NCI-H82 treated with DMSO at 0.1 percent for 48 hours (cell line): Measurements from ENCODE around the gene IFITM2.

Source experiments
- DNase-seq: peaks from one replicate; lab custom pipeline; 2025; ENCODE audit not compliant: unreplicated experiment; lab: John Stamatoyannopoulos, UW

IFITM2 gene

DNA sequence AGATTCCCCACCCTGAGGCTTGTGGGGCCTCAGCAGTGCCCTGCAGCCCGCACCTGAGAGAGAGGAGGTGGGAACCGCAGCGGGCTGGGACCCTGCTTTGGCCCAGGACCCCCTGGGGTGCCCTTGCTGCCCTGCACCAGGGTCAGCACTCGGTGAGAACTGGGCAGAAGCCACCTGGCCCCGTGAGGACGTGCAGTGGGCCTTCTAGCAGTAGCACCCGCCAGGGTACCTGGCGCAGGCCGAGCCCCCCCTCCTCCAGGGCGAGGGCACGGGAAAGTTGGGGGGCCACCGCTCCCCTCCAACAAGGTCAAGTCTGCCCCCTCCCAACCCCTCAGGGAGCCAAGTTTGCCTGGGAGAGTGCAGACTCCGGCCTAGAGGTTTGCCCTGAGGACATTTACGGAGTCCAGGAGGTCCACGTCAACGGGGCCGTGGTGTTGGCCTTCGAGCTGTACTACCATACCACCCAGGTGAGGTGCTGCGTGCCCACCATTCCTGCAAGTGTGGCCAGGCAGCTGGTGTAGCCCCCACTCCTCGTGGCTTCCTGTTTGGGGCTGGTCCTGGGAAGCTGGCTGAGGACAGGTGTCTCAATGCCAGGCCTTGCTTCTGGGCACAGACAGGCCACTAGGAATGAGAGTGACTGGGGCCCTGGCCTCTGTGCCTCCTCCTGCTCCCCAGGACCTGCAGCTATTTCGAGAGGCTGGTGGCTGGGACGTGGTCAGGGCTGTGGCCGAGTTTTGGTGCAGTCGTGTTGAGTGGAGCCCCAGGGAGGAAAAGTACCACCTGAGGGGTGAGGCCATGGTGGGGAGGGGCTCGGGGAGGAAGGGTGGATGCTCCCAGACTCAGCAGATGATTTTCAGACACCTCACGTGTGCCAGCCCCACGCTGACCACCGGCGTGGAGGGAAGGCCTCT lies 15.2 kb upstream of the IFITM2 start:
- DNase-seq = no peak

DNA sequence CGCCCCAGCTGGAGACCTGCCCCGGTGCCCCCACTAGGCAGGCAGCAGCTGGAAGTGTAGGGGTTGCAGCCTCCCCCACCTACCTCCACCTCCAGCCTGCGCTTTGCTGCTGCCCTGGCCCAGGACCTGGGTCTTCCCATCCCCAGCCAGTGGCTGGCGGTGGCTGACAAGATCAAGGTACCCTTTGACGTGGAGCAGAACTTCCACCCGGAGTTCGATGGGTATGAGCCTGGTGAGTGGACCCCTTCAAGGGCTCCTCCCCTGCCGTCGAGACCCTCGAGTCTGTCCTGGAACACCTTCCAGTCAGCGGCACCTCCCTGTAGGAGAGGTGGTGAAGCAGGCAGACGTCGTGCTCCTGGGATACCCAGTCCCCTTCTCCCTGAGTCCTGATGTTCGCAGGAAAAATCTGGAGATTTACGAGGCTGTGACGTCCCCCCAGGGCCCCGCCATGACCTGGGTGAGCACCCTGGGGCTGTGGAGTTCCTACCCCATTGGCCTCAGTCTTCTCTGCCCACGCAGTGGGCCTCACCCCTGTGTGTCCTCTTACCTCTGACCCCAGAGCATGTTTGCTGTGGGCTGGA lies 14.3 kb upstream of the IFITM2 start:
- no peak for DNase-seq

DNA sequence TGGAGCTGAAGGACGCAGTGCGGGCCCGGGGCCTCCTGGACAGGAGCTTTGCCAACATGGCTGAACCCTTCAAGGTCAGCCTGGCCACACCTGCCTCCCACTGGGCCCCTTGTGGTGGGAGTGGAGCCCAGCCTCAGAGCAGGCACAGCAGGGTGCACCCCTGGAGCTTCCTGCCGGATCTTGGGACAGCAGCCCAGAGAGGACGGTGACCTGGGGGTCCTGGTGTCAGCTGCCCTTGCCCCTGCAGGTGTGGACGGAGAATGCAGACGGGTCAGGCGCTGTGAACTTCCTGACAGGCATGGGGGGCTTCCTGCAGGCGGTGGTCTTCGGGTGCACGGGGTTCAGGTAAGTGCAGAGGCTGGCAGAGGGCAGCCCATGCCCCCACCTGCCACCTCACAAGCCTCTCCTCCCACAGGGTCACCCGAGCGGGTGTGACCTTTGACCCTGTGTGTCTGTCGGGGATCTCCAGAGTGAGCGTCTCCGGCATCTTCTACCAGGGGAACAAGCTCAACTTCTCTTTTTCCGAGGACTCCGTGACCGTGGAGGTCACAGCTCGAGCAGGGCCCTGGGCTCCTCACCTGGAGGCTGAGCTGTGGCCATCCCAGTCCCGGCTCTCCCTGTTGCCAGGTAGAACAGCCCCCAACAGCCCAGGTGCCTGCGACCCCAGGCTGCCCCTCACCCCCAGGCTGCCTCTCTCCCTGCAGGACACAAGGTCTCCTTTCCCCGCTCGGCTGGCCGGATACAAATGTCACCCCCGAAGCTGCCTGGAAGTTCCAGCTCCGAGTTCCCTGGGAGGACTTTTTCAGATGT lies 13.6 kb upstream of the IFITM2 start:
- DNase-seq = no peak

DNA sequence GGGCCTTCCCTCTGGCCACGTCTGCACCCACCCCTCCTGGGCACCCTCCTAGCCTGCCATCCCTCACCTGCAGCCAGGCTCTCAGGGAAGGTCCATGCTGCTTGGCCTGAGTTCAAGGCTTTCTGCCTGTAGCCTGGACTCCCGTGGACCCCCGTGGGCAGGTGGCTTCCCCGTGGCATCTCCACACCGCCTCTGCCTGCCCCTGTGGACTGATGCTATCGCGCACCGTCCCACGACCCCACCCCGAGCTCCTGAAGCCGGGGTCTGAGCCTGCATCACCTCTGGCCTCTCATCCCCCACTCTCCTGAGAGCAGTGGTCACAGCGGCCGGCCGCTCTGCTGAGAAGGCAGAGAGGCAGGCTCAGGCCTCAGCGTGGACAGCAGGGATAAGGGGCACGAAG lies 12.8 kb upstream of the IFITM2 start:
- DNase-seq = no peak

DNA sequence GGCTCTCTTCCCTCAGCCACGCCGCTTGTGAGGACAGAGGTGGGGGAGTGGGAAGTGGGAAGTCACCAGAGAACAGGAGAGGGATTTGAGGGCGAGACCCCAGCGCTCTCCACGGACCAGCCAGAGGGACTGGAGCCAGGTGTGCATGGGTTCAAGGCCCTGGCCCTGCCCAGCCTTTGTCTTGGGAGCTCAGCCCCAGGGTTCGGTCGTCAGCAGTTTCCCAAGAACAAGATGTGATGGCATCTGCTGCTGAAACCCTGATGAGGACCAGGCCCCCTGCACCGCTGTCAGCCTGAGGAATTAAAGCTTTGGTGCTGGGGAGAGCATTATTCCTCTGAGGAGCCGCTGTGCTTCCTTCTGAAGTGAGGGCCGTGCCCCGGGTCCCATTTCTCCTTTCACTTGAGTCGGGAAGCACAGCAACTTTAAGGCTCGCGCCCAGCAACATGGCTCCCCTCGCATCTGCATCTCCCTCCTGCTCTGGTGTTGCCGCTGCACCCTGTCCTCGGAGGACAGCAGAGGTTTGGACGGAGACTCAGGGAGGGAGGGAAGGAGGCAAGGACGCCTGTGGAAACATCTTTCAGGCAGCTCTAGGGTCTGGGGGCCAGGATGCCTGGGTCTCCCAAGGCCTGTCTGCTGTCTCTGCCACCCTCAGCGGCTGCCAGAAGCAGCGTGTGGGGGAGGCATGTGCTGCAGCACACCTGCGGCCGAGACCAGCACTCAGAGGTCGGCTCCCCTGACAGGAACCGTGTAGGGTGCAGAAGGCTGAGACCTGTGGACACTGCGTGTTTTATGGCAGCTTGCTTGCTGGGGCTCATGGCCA lies 12.1 kb upstream of the IFITM2 start:
- DNase-seq = no peak

DNA sequence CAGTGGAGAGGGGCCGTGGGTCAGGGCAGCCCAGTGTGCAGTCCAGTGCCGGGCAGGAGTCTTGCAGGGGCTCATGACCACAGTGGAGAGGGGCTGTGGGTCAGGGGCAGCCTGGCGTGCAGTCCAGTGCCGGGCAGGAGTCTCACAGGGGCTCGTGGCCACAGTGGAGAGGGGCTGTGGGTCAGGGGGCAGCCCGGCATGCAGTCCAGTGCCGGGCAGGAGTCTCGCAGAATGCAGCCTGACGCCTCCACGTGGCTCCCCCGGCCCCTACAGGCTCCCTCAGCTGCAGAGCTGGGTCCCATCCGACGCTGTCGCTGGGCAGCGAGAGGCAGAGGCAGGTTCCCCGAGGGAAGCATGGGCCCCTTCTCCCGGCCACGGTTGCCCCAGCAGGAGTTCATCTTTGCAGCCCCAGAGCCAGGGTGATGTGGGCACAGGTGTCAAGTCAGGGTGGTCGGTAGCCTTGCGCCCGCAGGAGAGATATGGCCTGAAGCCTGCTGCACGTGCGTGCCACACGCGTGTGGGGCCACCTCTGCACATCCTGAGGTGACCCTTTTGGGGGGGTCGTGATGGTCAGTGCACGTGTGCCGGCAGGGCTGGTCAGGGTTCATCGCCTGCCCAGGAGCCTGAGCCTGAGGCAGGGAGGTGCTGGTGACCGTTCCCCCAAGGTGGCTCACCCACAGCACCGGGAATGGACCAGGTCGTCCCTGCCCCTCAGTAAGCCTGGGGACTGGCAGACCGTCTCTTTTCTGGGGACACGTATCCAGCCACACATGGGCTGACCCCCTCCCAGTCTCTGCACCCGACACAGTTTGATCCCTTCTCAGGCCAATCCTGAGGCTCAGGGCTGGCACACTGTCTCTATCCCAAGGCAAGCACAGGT lies 11.2 kb upstream of the IFITM2 start:
- DNase-seq = no peak

DNA sequence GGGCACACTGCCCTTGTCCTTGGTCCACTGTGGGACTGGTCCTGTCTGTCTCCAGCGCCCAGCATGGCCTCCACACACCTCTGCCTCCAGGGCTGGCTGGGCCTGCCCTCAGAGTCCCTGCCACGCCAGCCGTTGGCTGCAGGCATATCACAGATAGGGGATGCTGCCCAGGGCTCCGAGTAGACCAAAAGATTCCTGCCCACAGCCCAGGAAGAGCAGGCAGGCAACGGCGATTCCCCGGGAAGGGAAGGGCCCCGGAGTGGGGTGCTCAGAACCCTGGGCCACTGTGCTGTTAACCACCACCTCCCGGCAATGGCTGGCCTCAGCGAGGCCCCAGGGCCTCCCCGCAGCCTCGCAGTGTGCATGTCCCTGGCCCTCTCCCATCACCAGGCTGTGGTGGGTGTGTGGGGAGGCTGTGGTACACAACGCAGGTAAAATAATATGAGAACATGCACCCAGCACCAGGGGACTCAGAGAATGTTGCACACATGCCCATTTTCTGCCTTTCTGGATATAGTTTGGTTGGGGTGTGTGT lies 10.5 kb upstream of the IFITM2 start:
- DNase-seq = no peak

DNA sequence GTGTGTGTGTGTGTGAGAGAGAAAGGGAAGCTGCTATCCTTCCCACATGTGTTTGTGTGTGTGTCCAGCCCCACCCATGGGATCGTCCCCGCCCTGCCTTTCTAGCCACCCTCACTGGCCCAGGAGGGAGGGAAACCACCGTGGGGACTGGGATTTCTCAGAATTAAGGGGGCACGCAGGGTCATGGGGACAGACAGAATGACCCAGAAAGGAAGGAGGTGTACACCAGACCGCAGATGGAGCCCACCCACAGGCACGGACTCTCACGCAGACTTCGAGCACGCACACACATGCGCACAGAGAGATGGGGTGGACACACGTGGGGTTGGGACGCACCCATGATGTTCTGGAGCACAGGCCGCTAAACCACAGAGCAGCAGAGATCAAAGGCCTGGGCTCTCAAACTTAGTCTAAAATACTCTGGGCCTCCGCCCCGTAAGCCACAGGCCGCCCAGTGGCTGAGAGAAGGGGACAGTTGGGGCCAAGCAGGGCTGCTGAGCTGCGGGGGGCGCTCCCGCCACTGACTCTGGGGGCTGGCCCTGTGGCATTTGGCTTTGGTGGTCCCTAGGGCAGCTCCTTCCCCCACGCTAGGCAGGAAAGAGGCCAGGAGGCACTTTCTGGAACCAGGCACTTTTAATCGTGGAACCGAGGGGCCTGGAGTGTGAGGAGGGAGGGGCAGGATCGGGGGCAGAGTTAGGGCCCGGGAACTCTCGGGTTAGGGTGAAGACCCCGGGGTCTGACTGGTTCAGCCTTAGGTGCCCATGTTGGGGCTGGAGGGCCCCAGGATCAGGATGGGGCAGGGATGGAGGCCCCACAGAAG lies 9.8 kb upstream of the IFITM2 start:
- DNase-seq = no peak

DNA sequence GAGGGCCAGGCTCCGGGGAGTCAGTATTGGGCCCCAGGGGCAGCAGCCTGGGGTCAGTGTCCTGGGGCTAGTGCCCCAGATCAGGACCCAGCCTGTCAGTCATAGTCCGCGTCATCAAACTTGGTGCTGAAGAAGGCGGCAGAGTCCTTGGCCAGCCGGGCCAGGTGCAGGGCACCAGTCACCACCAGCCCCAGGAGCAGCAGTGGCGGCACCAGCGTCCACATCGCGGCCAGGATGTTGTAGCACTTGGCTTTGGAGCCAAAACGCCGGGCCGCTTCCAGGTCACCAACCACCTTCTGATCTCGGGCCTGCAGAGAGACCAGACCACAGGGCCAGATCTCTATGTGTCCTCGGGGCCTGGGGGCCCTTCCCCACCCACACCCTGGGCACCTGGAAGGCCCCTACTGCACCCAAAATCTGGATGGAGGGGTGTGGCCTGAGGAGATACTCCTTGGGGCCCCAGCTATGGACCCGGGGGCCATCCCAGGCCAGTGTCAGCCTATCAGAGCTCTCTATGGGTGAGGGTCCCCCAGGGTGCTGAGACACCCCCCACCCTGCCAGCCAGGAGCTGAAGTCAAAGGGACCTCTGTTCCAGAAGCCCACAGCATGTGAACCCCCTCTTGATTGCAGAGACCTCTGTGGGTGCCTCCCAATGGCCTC lies 9.1 kb upstream of the IFITM2 start:
- DNase-seq = no peak

DNA sequence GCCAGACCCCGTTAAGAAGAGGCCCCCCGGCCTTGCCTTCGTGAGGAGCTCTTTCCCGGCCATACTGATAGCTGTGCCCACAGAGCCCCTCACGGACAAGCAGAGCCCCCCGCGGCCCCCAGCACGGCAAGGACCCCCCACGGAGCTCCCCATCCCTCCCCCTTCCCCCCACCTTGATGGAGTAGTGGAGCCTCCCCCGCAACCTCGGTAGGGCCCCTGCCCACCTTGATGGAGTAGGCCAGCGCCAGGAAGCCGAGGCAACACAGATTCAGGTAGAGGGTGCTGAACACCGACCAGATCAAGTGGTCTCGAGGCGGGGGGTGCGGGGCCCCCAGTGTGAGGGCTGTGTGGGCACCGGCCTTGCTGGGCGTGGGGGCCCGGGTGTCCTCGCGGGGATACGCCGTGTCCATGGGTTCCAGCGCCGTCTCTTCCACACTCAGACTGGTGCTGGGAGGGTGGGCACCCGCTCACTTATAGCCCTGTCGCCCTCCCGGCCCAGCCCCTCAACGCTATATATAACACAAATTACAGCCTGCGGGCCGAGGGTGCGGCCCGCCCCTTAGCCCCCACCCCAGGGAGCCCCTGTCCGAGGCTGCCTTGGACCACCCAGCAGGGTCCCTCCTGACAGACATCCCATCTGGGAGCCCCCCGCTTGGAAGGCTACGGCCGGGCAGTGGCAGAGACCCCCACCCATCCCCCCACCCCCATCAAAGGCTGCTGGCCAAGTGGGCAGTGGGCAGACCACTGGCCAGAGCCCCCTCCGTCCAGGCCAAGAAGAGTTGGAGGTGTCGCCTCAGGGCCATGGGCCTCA lies 8.3 kb upstream of the IFITM2 start, which contains the start of gene IFITM5:
Gene IFITM5 (minus strand): TSS at position 446 of the 811 bp plus-strand sequence. CDS start 36 bp downstream, at position 410.
- no peak for DNase-seq

DNA sequence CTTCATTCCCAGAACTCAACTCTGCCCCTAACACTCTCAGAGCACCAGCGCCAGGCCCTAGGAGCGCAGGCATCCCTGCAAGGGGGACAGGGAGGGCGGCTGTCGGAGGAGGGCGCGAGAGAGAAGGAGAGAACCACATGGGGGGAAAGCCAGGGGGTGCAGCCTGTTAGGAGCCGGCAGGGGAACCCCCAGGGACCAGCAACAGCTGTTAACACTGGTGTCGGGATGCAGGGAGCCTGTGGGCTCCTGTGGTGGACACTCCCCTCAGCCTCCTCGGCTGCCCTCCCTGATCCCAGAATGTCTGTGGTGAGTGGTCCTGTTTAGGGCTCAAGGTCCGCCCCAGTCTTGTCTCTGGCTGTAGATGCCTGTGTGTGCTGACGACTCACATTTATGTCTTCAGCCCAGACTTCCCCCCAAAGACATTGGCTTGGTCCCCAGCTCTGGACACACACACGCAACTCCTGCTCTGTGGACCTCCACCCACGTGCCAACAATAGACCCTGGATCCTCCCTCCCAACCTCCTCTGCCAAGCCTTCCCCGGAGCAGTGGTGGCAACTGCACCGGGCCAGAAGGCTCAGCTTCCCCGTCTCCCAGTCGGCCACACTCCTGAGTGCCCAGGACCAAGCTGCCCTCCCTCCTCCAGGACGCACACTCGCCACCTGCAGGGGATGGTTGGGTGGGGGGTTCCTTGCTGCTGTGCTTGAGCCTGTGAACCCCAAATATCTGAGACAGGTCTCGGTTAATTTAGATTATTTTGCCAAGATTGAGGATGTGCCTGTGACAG lies 7.5 kb upstream of the IFITM2 start:
- no peak for DNase-seq

DNA sequence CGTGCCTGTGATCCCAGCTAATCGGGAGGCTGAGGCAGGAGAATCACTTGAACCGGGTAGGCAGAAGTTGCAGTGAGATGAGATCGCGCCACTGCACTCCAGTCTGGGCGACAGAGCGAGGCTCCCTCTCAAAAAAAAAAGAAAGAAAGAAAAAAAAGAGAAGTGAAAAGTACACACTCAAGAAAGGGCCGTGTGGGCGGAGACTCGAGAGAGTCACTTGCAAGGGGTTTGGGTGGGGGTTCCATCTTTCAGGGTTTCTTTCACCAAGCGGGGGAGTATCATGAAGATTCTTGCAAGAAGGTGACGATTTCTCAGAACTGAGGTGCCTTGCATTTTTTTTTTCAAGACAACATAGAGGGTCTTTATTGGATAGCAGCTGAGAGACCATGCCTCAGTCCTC lies 4.3 kb upstream of the IFITM2 start:
- DNase-seq = no peak

DNA sequence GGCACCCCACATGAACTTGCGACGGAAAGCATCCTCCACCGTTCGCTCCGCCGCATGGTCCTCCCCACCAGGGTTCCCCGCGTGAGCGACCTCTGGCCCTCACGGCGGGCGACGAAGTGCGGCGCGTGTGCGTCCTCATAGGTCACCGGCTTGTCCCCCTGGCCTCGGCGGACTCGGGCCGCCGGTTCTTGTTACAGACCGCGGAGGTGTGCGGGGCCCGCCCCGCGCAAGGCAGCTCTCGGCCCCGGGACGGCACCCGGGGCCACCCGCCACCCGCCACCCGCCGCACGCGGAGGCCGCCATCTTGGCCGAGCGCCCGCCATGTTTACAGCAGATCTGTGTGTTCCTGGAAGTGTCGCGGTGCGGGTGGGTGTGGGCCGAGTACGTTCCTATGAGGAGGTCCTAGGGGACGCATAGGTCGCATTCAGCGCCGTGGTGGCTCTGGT lies 3.5 kb upstream of the IFITM2 start:
- DNase-seq = no peak

DNA sequence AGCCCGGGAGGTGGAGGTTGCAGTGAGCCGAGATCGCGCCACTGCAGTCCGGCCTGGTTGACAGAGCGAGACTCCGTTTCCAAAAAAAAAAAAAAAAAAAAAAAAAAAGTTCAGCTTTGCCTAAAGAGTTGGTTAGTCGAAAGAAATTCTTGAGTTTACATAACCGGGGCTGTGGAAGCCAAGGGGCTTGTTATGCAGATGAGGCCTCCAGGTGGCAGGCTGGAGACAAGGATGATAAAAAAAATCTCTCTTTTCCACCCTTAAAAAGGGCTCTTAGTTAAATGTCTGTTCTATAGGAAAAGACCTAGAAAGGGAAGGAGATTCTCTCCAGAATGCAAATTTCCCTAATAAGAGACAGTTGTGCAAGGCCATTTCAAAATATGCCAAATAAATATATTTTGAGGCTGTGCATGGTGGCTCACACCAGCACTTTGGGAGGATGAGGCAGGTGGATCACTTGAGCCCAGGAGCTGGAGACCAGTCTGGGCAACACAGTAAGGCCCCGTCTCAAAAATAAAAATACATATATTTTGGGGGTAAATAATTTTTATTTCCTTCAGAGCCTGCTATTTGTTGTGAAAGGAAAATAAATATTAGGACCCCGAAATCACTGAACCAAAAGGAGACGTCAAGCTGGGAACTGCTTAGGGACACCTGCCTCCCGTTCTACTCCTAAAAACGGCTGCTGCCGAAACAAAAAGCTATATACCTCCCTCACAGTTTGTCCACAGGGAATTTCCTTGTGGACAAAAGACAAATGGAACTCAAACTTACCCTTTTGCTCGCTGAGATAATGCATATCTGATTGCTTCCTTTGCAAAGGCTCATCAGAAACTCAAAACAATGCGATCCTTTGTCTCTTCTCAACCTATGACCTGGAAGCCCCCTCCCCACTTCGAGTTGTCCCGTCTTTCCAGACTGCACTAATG lies 2.4 kb upstream of the IFITM2 start:
- DNase-seq = no peak

DNA sequence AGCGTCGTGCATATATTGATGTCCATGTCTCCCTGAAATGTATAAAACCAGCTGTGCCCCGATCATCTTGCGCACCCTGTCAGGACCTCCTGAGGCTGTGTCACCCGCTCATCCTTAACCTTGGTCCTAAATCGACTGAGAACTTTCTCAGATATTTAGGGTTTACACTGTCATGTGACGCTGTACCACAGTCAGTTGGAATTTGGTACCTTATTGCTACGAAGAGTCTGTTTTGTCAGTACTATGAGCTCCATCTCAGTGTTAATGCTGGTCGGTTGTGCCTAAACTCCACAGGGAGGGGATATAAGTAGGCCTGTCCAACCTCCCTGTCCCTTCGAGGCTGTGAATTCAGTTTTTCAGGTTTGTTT lies 1.8 kb upstream of the IFITM2 start:
- DNase-seq = no peak
